Activated T-helper 1 cell treated with anti-CD3 and anti-CD28 coated beads, Interleukin-2, amount 50 U/mL, for 16 hours (primary cell): ENCODE results near the gene TIMM17B.

Experiments
- DNase-seq, 2 donors: peaks; one replicate each; pipeline ENCODE4 v3.0.0-alpha.2; 2020; ENCODE audit warnings: low read depth in 1 of 2, low spot score in 1 of 2

Gene TIMM17B

GRCh38 chrX:48919360-48919841 is 21.8 kb upstream of the TIMM17B start:
- no peak for DNase-seq

GRCh38 chrX:48918643-48919340 is 21.2 kb upstream of the TIMM17B start, which contains the start of gene PIM2:
TSS of gene PIM2 (minus strand) at chrX:48919024. CDS start at chrX:48918834, 190 bp downstream.
- DNase-seq, result peak; percentile 77 to 87

DNA sequence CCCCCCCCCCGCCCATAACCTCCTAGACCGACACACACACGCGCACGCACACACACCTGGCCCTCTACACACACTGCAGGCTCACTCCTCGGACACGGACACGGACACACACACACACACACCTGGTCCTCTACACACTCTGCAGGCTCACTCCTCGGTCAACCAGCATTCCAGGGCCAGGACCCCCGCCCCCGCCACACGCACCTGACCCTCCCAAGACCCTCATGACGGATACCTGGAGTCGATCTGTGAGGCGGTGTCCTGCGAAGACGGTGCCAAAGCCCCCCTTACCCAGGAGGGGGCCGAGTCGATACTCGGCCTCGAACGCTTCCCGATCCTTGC is 20.7 kb upstream of the TIMM17B start:
- no peak for DNase-seq

GRCh38 chrX:48917139-48918001 is 19.8 kb upstream of the TIMM17B start:
- DNase-seq, result peak; percentile 71 to 79

DNA sequence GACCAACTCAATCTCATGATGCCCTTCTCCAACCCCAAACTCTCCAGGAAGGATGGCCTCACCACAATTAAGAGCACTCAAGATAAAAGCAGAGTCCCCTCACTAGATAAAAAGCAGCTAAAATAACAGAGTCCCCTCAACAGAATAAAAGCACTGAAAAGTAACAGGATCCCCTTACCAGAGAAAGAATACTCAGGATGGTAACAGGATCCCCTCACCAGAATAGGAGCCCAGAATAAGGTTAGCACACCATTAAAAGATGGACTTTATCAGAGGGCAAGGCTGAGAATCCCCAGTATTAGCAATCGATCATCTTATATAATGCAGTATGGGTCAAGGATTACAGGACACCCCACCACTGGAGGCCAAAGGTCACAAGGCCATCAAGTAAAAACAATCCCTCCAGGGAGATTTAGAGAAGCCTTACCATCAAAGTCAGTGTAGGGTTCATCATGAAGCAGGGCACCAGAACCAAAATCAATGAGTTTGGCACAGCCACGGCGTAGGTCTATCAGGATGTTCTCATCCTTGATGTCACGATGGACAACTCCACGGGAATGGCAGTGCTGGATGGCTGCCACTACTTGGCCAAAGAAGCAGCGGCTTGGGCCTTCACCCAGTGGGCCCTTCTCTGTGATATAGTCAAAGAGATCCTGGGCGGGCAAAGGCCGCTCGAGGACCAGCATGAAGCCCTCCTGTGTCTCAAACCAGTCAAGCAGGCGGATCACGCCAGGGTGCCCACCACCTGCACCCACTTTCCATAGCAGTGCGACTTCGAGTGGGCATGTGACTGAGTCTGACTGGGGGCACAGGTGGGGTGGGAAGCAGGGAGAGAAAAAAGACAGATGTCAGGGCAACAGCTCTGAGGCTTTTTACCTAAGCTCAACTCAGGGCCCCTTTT is 17.3 kb upstream of the TIMM17B start:
- no peak for DNase-seq

- DNase-seq, result no peak
Measured at GRCh38 chrX:48913605-48914366, 16.2 kb upstream of the TIMM17B start.

DNA sequence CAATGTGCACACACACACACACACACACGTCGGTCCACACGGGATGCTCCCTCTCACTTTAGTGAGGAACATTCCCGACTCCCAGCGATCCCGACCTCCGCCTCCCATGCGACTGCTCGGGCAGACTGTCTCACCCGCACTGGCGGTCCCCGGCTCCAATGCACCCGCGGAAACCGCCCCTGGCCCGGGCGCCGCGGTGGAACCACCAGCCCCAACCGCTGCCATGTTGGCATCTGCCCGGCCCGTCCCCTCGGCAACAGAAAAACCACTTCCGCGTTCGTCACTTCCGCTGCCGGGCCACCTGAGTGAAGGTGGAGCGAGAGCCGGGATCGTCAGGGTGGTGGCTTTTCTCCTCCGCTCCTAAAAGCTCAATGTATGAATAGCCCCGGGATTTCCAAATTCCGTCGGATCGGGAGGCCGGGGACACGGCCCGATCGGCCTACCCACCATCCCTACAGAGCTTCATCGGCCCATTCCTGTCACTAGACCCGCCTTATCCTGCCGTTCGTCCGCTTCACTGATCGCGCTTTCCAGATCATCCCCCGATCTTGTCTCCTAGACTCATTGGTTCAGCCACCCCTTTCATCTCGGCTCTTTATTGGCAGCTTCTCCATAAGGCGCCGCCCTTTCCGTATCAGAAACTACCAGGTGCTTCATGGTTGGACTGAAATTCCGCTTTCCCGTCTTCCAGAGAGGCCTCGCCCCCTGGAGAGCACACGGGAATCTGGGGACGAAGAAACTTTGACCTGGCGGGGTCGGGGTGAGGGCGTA is 14.0 kb upstream of the TIMM17B start, which contains the start of gene SLC35A2:
Gene SLC35A2 (minus strand): TSS at position 235 of the 771 bp plus-strand sequence. CDS start 10 bp downstream, at position 225.
- peak; percentile 74 to 78 for DNase-seq

- DNase-seq, result no peak
Measured at GRCh38 chrX:48910926-48911411, 13.4 kb upstream of the TIMM17B start.

DNA sequence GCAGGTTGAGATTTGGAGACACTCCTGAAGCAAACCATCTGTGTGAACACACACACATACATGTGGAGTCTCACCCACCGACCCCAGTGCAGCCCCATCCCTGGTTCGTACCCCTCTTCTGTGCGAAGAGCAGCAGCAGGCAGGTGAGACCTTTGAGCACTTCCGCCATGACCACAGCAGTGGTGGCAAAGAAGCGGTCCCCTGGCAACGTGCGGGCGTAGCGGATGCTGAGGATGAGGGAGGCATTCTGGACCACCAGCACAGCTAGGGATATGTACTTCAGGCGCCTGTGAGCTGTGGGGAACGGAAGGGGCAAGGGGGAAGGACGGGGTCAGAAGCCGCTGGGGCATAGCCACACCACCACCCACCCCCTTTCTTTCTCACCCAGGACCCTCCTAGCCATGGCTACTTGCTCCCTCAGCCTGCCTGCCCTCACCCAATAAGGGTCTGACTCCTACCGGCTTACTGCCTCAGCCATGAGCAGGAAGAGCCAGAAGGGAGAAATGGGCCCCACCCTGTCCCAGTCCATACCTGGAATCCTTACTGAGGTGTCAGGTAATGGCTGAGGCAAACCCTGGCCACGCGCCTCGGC is 12.2 kb upstream of the TIMM17B start:
- DNase-seq, result no peak

- no peak for DNase-seq
Measured at GRCh38 chrX:48908600-48908999, 11.0 kb upstream of the TIMM17B start.

- DNase-seq, result no peak
Measured at GRCh38 chrX:48905090-48905790, 7.7 kb upstream of the TIMM17B start.

- DNase-seq, result no peak
Measured at GRCh38 chrX:48904626-48905025, 7.1 kb upstream of the TIMM17B start.

DNA sequence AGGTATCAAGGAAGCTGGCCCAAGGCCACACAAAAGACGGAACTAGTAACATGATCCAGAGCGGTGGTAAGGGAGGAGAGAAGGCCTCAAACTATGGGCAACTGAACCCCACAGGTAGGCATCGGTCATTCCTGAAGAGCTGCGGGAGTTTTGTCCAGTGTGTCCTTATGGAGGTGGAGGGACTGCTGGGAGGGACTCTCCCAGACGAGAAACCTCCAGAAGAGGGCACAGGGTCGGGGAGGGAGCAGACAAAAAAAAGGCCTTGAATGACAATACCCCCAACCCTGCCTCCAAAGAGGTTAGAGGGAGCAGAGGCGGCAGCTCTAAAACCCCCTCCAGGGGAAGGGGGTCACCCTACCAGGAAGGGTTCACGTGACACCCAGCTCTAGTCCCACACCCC is 6.6 kb upstream of the TIMM17B start:
- DNase-seq, result no peak

DNA sequence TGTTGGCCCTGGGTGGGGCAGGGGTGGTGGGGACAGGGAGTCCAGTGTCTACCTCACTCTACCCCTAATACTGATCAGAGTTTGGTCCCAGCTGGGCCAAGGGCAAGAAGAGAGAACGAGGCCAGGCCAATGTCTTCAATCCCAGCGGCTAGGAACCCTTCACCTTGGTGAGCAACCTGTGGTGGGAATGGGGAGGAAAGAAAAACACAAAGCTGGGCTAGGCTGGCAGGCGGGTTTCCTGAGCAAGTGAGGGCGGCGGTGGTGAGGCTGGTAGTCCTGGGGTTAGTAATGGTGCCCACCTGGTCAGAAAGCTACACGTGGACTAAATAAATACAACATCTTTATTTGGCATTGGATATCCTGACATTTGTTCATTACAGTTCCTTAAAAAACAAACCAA is 5.7 kb upstream of the TIMM17B start:
- no peak for DNase-seq

DNA sequence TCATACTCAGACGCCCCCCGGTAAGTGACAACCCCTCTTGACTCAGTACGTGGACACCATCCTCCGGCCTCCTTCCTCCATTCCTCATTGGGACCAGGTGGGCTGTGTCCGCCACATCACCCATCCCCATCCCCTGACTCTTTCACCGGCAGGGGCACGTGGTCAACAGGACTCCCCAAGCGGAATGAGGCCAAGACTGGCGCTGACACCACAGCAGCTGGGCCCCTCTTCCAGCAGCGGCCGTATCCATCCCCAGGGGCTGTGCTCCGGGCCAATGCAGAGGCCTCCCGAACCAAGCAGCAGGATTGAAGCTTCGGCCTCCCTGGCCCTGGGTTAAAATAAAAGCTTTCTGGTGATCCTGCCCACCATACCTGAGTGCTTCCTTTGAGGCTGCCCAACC is 5.2 kb upstream of the TIMM17B start:
- DNase-seq, result no peak

DNA sequence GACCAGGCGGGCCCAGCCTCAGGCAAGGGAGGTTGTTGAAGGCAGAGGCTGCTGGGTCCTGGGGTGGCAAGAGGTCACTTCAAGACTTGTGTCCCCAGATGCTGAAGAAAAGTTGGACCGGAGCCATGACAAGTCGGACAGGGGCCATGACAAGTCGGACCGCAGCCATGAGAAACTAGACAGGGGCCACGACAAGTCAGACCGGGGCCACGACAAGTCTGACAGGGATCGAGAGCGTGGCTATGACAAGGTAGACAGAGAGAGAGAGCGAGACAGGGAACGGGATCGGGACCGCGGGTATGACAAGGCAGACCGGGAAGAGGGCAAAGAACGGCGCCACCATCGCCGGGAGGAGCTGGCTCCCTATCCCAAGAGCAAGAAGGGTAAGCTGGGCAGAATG is 4.6 kb upstream of the TIMM17B start:
- no peak for DNase-seq

- DNase-seq, result no peak
Measured at GRCh38 chrX:48901069-48901468, 3.5 kb upstream of the TIMM17B start.

GRCh38 chrX:48899078-48899410 is 1.5 kb upstream of the TIMM17B start:
- DNase-seq, result no peak
